ENCODE measurements around the gene HMGN4. TPM values are rescaled to one million over a fixed set of nuclear protein-coding genes. Genes with fewer than 3 reads are reported as not detected.

The HMGN4 gene
- total and polyA plus RNA-seq, 9 of the 15 experiments (the other 6 are each of a cell fraction or from before 2014, with no cell fraction given) = 35.4 to 134 (median 94.1) TPM

DNA sequence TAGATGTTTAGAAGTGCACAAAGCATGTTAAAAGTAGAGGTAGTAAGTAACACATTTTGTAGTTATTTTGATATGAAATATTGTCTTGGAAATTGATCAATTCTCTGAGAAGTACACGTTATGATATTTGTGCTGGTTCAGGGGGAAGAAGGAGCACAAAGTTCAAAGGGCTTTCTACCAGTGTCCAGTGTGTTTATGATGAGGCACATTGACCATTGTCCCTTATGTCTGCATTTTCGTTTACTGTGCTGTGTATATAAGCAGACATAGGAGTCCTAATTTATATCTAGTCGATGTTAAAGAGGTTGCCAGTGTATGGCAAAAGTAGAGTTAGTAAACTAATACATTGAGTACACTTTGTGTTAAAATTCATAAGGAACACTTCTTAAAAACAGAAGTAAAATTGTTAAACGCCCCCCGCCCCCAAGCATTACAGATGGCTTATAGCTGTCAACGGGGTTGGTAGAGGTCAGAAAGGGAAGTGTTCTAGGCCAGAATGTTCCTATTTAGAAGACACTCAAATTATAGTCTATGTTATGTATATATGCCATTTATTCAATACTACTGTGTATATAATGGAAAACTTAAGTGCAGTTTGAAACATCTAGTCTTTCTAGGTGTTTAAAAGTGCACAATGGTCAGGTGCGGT, 13.3 kb upstream of the HMGN4 start (continued):
- TF ChIP-seq, protein P1, sequence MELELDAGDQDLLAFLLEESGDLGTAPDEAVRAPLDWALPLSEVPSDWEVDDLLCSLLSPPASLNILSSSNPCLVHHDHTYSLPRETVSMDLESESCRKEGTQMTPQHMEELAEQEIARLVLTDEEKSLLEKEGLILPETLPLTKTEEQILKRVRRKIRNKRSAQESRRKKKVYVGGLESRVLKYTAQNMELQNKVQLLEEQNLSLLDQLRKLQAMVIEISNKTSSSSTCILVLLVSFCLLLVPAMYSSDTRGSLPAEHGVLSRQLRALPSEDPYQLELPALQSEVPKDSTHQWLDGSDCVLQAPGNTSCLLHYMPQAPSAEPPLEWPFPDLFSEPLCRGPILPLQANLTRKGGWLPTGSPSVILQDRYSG (tag; conservative IDR thresholded peaks at IDR 0.05; ENCODE audit: low read depth) = no peak
- TF ChIP-seq TEAD1 (CRISPR knock-in tag; IDR thresholded peaks at IDR 0.05) (no peak), XRCC3 (IDR thresholded peaks at IDR 0.05) (0 out of 2 replicates have a peak, but pooled peaks have one; percentile 42), KAT2B (IDR thresholded peaks at IDR 0.05; ENCODE audit: low read depth, low read length) (no peak)
- TF ChIP-seq, protein P2, sequence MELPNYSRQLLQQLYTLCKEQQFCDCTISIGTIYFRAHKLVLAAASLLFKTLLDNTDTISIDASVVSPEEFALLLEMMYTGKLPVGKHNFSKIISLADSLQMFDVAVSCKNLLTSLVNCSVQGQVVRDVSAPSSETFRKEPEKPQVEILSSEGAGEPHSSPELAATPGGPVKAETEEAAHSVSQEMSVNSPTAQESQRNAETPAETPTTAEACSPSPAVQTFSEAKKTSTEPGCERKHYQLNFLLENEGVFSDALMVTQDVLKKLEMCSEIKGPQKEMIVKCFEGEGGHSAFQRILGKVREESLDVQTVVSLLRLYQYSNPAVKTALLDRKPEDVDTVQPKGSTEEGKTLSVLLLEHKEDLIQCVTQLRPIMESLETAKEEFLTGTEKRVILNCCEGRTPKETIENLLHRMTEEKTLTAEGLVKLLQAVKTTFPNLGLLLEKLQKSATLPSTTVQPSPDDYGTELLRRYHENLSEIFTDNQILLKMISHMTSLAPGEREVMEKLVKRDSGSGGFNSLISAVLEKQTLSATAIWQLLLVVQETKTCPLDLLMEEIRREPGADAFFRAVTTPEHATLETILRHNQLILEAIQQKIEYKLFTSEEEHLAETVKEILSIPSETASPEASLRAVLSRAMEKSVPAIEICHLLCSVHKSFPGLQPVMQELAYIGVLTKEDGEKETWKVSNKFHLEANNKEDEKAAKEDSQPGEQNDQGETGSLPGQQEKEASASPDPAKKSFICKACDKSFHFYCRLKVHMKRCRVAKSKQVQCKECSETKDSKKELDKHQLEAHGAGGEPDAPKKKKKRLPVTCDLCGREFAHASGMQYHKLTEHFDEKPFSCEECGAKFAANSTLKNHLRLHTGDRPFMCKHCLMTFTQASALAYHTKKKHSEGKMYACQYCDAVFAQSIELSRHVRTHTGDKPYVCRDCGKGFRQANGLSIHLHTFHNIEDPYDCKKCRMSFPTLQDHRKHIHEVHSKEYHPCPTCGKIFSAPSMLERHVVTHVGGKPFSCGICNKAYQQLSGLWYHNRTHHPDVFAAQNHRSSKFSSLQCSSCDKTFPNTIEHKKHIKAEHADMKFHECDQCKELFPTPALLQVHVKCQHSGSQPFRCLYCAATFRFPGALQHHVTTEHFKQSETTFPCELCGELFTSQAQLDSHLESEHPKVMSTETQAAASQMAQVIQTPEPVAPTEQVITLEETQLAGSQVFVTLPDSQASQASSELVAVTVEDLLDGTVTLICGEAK (IDR thresholded peaks at IDR 0.05) = peak; percentile 4; the same call in 1 of the 2 replicates
- TF ChIP-seq, protein P2 (CRISPR knock-in tag; IDR thresholded peaks at IDR 0.05) = no peak
- TF ChIP-seq, protein P3, sequence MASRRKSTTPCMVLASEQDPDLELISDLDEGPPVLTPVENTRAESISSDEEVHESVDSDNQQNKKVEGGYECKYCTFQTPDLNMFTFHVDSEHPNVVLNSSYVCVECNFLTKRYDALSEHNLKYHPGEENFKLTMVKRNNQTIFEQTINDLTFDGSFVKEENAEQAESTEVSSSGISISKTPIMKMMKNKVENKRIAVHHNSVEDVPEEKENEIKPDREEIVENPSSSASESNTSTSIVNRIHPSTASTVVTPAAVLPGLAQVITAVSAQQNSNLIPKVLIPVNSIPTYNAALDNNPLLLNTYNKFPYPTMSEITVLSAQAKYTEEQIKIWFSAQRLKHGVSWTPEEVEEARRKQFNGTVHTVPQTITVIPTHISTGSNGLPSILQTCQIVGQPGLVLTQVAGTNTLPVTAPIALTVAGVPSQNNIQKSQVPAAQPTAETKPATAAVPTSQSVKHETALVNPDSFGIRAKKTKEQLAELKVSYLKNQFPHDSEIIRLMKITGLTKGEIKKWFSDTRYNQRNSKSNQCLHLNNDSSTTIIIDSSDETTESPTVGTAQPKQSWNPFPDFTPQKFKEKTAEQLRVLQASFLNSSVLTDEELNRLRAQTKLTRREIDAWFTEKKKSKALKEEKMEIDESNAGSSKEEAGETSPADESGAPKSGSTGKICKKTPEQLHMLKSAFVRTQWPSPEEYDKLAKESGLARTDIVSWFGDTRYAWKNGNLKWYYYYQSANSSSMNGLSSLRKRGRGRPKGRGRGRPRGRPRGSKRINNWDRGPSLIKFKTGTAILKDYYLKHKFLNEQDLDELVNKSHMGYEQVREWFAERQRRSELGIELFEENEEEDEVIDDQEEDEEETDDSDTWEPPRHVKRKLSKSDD (conservative IDR thresholded peaks at IDR 0.05; ENCODE audit: low read length) = no peak
- TF ChIP-seq, protein P4, sequence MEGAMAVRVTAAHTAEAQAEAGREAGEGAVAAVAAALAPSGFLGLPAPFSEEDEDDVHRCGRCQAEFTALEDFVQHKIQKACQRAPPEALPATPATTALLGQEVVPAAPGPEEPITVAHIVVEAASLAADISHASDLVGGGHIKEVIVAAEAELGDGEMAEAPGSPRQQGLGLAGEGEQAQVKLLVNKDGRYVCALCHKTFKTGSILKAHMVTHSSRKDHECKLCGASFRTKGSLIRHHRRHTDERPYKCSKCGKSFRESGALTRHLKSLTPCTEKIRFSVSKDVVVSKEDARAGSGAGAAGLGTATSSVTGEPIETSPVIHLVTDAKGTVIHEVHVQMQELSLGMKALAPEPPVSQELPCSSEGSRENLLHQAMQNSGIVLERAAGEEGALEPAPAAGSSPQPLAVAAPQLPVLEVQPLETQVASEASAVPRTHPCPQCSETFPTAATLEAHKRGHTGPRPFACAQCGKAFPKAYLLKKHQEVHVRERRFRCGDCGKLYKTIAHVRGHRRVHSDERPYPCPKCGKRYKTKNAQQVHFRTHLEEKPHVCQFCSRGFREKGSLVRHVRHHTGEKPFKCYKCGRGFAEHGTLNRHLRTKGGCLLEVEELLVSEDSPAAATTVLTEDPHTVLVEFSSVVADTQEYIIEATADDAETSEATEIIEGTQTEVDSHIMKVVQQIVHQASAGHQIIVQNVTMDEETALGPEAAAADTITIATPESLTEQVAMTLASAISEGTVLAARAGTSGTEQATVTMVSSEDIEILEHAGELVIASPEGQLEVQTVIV (CRISPR knock-in tag; IDR thresholded peaks at IDR 0.05; ENCODE audit: borderline replicate concordance) = no peak
- TF ChIP-seq, protein P5, sequence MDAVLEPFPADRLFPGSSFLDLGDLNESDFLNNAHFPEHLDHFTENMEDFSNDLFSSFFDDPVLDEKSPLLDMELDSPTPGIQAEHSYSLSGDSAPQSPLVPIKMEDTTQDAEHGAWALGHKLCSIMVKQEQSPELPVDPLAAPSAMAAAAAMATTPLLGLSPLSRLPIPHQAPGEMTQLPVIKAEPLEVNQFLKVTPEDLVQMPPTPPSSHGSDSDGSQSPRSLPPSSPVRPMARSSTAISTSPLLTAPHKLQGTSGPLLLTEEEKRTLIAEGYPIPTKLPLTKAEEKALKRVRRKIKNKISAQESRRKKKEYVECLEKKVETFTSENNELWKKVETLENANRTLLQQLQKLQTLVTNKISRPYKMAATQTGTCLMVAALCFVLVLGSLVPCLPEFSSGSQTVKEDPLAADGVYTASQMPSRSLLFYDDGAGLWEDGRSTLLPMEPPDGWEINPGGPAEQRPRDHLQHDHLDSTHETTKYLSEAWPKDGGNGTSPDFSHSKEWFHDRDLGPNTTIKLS (IDR thresholded peaks at IDR 0.05; ENCODE audit: borderline replicate concordance, low read depth) = 0 out of 2 replicates have a peak, but pooled peaks have one; percentile 4

Data from K562 (cell line).